Omental fat pad (tissue), 4 donors: Measurements from ENCODE around the gene BIRC7. TPM values are rescaled to one million over a fixed set of nuclear protein-coding genes. Genes with fewer than 3 reads are reported as not detected.

Experiments
- ATAC-seq: fragments of 150-250 bp; one replicate; pipeline ENCODE4 v1.9.1; 2016; ENCODE audit warnings: mild to moderate bottlenecking, moderate library complexity; ENCODE audit not compliant: low FRiP score
- DNase-seq: peaks from one replicate; pipeline ENCODE4 v3.0.0-alpha.2; 2019; ENCODE audit warnings: low spot score
- CTCF ChIP-seq, 3 donors: fragments of 450-650 bp; IDR thresholded peaks; one replicate each; pipeline ENCODE4 v1.5.1; 2016 to 2017; ENCODE audit warnings: antibody characterized with exemption in 3 of 3, mild to moderate bottlenecking in 3 of 3, moderate library complexity in 2 of 3
- total RNA-seq, 4 donors: library from RNA; depleted of rRNA; stranded (reverse); fragments of >200 nt; gene quantifications; one replicate each; pipeline ENCODE4 v1.1.0, GENCODE V29; 2016

The BIRC7 gene
- total RNA-seq, 4 donors from 2014 or later, result 0.48 to 3.0 TPM; not detected in 2

- TF ChIP-seq CTCF (IDR thresholded peaks at IDR 0.05), result no peak
- DNase-seq (no peak), ATAC-seq (no peak)
These were observed 35.1 kb downstream of the BIRC7 start for GRCh38 chr20:63270606-63271325.

- DNase-seq, result peak; percentile 69
- TF ChIP-seq CTCF (IDR thresholded peaks at IDR 0.05), result no peak
- ATAC-seq, result peak; percentile 88
These were observed 36.7 kb downstream of the BIRC7 start, which contains the start of gene ARFGAP1 for GRCh38 chr20:63272105-63273058. Gene ARFGAP1 (plus strand): TSS chr20:63272813. CDS start chr20:63275581, 2,768 bp downstream.

- DNase-seq, result no peak
- no peak for TF ChIP-seq CTCF (IDR thresholded peaks at IDR 0.05)
These were observed 37.4 kb downstream of the BIRC7 start for GRCh38 chr20:63273059-63273579.

GRCh38 chr20:63273635-63274380 is 38.1 kb downstream of the BIRC7 start:
- DNase-seq (no peak), ATAC-seq (no peak)
- TF ChIP-seq CTCF (IDR thresholded peaks at IDR 0.05), result no peak

More at GRCh38 chr20:63273059-63273579, 37.4 kb downstream of the BIRC7 start:
- ATAC-seq, result no peak

- DNase-seq (no peak), ATAC-seq (no peak)
- no peak for TF ChIP-seq CTCF (IDR thresholded peaks at IDR 0.05)
These were observed 38.9 kb downstream of the BIRC7 start for GRCh38 chr20:63274381-63275228.

- ATAC-seq, result no peak
- no peak for TF ChIP-seq CTCF (IDR thresholded peaks at IDR 0.05)
- DNase-seq, result no peak
These were observed 40.1 kb downstream of the BIRC7 start for GRCh38 chr20:63275825-63276224.
